GM18507 (cell line): ENCODE data around the gene GPANK1.

Experiments used
- DNase-seq: peaks from one replicate; pipeline ENCODE4 v3.0.0; 2011; ENCODE audit warnings: low read depth; ENCODE audit not compliant: insufficient read length; ENCODE audit errors: extremely low spot score
- FAIRE-seq: peaks from 2 replicates; lab custom pipeline; 2011; peaks lifted over from hg19 to GRCh38; lab: Jason Lieb, UNC

Gene GPANK1

GRCh38 chr6:31626952-31627351 lies 37.8 kb downstream of the GPANK1 start:
- FAIRE-seq (no peak), DNase-seq (no peak)

- DNase-seq (no peak), FAIRE-seq (no peak)
Observed at GRCh38 chr6:31624070-31624469, 40.7 kb downstream of the GPANK1 start.

- FAIRE-seq: no peak
- no peak for DNase-seq
Observed at GRCh38 chr6:31622684-31623091, 42.1 kb downstream of the GPANK1 start.

GRCh38 chr6:31621991-31622390 lies 42.8 kb downstream of the GPANK1 start:
- FAIRE-seq (no peak), DNase-seq (no peak)

- FAIRE-seq (no peak), DNase-seq (no peak)
Observed at GRCh38 chr6:31621320-31621939, 43.4 kb downstream of the GPANK1 start.

GRCh38 chr6:31620586-31621319 lies 44.0 kb downstream of the GPANK1 start, which contains the start of gene PRRC2A:
Gene PRRC2A, plus strand, starts transcription at chr6:31620715. Its CDS starts 2,075 bp downstream, at chr6:31622790.
- DNase-seq (peak; percentile 91), FAIRE-seq (no peak)

GRCh38 chr6:31619805-31620585 lies 44.8 kb downstream of the GPANK1 start:
- peak; percentile 74 for DNase-seq
- peak; percentile 98 for FAIRE-seq

GRCh38 chr6:31617010-31617409 lies 47.8 kb downstream of the GPANK1 start:
- no peak for DNase-seq
- FAIRE-seq: no peak

GRCh38 chr6:31615748-31616147 lies 49.0 kb downstream of the GPANK1 start:
- FAIRE-seq (no peak), DNase-seq (no peak)

- FAIRE-seq: no peak
- DNase-seq: no peak
Observed at GRCh38 chr6:31614684-31615578, 49.9 kb downstream of the GPANK1 start, which contains the start of gene AIF1. Gene AIF1, plus strand, starts transcription at chr6:31615234. Its CDS starts 96 bp downstream, at chr6:31615330.

- FAIRE-seq (peak; percentile 78), DNase-seq (peak; percentile 43)
Observed at GRCh38 chr6:31614075-31614619, 50.6 kb downstream of the GPANK1 start.
